ENCODE results near the gene EXD3. TPM values are rescaled to one million over a fixed set of nuclear protein-coding genes. Genes with fewer than 3 reads are reported as not detected.

The EXD3 gene
- total and polyA plus RNA-seq, 2 of the 13 experiments (the other 11 are each of a cell fraction or from before 2014, with no cell fraction given) = 2.7 to 4.8 TPM

- Histone ChIP-seq H2AFZ (ENCODE audit: low read length) (no peak overlapping the region), H3K27ac (ENCODE audit: extremely low read length, insufficient read depth, low read length) (no peak overlapping the region), H3K27me3 (ENCODE audit: control insufficient read depth in 1 of 2, insufficient read depth in 2 of 2, low read length in 2 of 2) (peaks cover 21 to 69% of the 10 kb centered on the region in 2 experiments), H3K36me3 (replicated peaks in 1 of 2; ENCODE audit: control insufficient read depth in 1 of 2, insufficient read depth in 2 of 2, low read length in 2 of 2) (no peaks in the 10 kb centered on the region), H3K79me2 (ENCODE audit: insufficient read depth, low read length) (no peaks in the 10 kb centered on the region), H4K20me1 (ENCODE audit: insufficient read depth, low read length) (no peaks in the 10 kb centered on the region), H3K4me3 (replicated peaks in 1 of 3; ENCODE audit: insufficient read depth in 1 of 3, low read depth in 2 of 3, low read length in 3 of 3) (peak overlapping the region in 2 of 3 experiments; percentile 29 to 55; a peak in 3 of 6 replicates), H3K4me1 (ENCODE audit: insufficient read depth, low read length) (peaks cover 52% of the 10 kb centered on the region), H3K9ac (ENCODE audit: insufficient read depth, low read depth, low read length) (no peak overlapping the region), H3K4me2 (ENCODE audit: low read depth, low read length) (peak overlapping the region; percentile 66), H3K9me3 (ENCODE audit: low read length) (no peaks in the 10 kb centered on the region)
- in situ Hi-C loops (cut with HindIII; ENCODE audit: extremely low pct_ligation_motif_present, low pct_unique_long_range_greater_than_20kb) = no loop called here
- no TSS peak for BruUV-seq (replicated peaks)
- intact Hi-C loops (cut with micrococcal nuclease; ENCODE audit: unreplicated experiment) = no loop called here
- FAIRE-seq (no peak), ATAC-seq (peak; percentile 16), DNase-seq (ENCODE audit: low spot score) (no peak)
- 0% methylated on average over 4 of the region's 24 CpGs for WGBS (ENCODE audit: low lambda C conversion rate)
- CTCF ChIA-PET (ENCODE audit: low intra/inter-chr PET ratio, low total read pairs) = no interaction called here
- POLR2A ChIA-PET = no interaction called here
- 0 out of 2 replicates have a peak, but pooled peaks have one; percentile 3 for TF ChIP-seq HNF4A (CRISPR knock-in tag; IDR thresholded peaks at IDR 0.05)
- TF ChIP-seq ZNF574 (CRISPR knock-in tag; IDR thresholded peaks at IDR 0.05) = peak; percentile 15; the same call in 1 of the 2 replicates
- TF ChIP-seq HNRNPLL (IDR thresholded peaks at IDR 0.05; ENCODE audit: low read depth, low read length, poor library complexity, severe bottlenecking) = peak; percentile 11
- TF ChIP-seq SOX13 (IDR thresholded peaks at IDR 0.05) = no peak
- TF ChIP-seq SOX13 (CRISPR knock-in tag; conservative IDR thresholded peaks at IDR 0.05 in 1 of 2, IDR thresholded peaks at IDR 0.05 in 1 of 2) = 0 out of 4 replicates have a peak, but pooled peaks of 1 of the 2 experiments have one; percentile 1
- TF ChIP-seq XBP1 (CRISPR knock-in tag; IDR thresholded peaks at IDR 0.05) = no peak
- TF ChIP-seq ZNF136 (CRISPR knock-in tag; IDR thresholded peaks at IDR 0.05; ENCODE audit: low read depth) = no peak
- no peak for TF ChIP-seq MAZ (IDR thresholded peaks at IDR 0.05; ENCODE audit: borderline replicate concordance, low read depth, low read length)
- TF ChIP-seq MAZ (CRISPR knock-in tag; IDR thresholded peaks at IDR 0.05; ENCODE audit: low read depth) = 0 out of 2 replicates have a peak, but pooled peaks have one; percentile 12
- TF ChIP-seq NFIC (IDR thresholded peaks at IDR 0.05; ENCODE audit: low read length) = no peak
- TF ChIP-seq PAXIP1 (CRISPR knock-in tag; conservative IDR thresholded peaks at IDR 0.05) = no peak
- TF ChIP-seq REL (CRISPR knock-in tag; conservative IDR thresholded peaks at IDR 0.05) = no peak
- TF ChIP-seq KDM5B (CRISPR knock-in tag; IDR thresholded peaks at IDR 0.05; ENCODE audit: borderline replicate concordance) = peak; percentile 38; the same call in 1 of the 2 replicates
- no peak for TF ChIP-seq MTA3 (CRISPR knock-in tag; IDR thresholded peaks at IDR 0.05)
- no peak for TF ChIP-seq TBP (CRISPR knock-in tag; IDR thresholded peaks at IDR 0.05)
- TF ChIP-seq NFIB (CRISPR knock-in tag; IDR thresholded peaks at IDR 0.05; ENCODE audit: borderline replicate concordance) = no peak
- TF ChIP-seq TFAP4 (IDR thresholded peaks at IDR 0.05; ENCODE audit: borderline replicate concordance, low read depth) = no peak
- TF ChIP-seq SAFB2 (CRISPR knock-in tag; IDR thresholded peaks at IDR 0.05; ENCODE audit: borderline replicate concordance, low read depth) = no peak
These were observed 108.9 kb downstream of the EXD3 start for GRCh38 chr9:137313956-137314560.
